HG02763 (cell line): ENCODE measurements around the gene COL21A1.
"Not testable (repeated sequence)": the region's sequence is repeated elsewhere in the genome, so short reads cannot be mapped to it uniquely, and the experiment has no call there.

Experiments
- ATAC-seq: cut with Tn5 transposase; IDR thresholded peaks from one replicate; pipeline ENCODE4 v1.9.1; 2021; ENCODE audit warnings: mild to moderate bottlenecking, moderate library complexity; ENCODE audit not compliant: unreplicated experiment

COL21A1 gene

GRCh38 chr6:56021943-56022342 lies 225.4 kb downstream of the COL21A1 start:
- no peak for ATAC-seq

GRCh38 chr6:56019973-56020372 lies 227.4 kb downstream of the COL21A1 start:
- ATAC-seq, result no peak

- ATAC-seq, result no peak
These were observed 230.2 kb downstream of the COL21A1 start for GRCh38 chr6:56017198-56017597.

GRCh38 chr6:56014039-56014438 lies 233.3 kb downstream of the COL21A1 start:
- not testable (repeated sequence) for ATAC-seq

- ATAC-seq, result no peak
These were observed 237.7 kb downstream of the COL21A1 start for GRCh38 chr6:56009636-56010035.
